Central memory CD8-positive, alpha-beta T cell (primary cell): ENCODE data around the gene ORC1.

Experiments
- ATAC-seq: fragments of 150-1000 bp; cut with Tn5 transposase; replicated peaks from 2 replicates; pipeline ENCODE4 v1.10.0; 2022; ENCODE audit warnings: mild to moderate bottlenecking, moderate FRiP score, moderate number of reproducible peaks; ENCODE audit not compliant: poor library complexity, severe bottlenecking; ENCODE audit errors: extremely low read depth
- DNase-seq, 2 donors: peaks; one replicate each; pipeline ENCODE4 v3.0.0; 2021; ENCODE audit warnings: low spot score in 2 of 2
- H3K27ac Mint-ChIP-seq: one replicate; pipeline ENCODE4 v1.8.0; 2022; ENCODE audit warnings: low read depth, mild to moderate bottlenecking, moderate library complexity, mixed read lengths
- H3K27me3 Mint-ChIP-seq: one replicate; pipeline ENCODE4 v1.8.0; 2022; ENCODE audit warnings: mixed read lengths
- H3K36me3 Mint-ChIP-seq: one replicate; pipeline ENCODE4 v1.8.0; 2022; ENCODE audit warnings: mild to moderate bottlenecking, moderate library complexity, mixed read lengths; ENCODE audit not compliant: insufficient read depth
- H3K4me1 Mint-ChIP-seq: one replicate; pipeline ENCODE4 v1.8.0; 2022; ENCODE audit warnings: mixed read lengths
- H3K4me3 Mint-ChIP-seq: one replicate; pipeline ENCODE4 v1.8.0; 2022; ENCODE audit warnings: mild to moderate bottlenecking, moderate library complexity, mixed read lengths
- H3K9me3 Mint-ChIP-seq: one replicate; pipeline ENCODE4 v1.8.0; 2022; ENCODE audit warnings: mixed read lengths

Gene ORC1

DNA sequence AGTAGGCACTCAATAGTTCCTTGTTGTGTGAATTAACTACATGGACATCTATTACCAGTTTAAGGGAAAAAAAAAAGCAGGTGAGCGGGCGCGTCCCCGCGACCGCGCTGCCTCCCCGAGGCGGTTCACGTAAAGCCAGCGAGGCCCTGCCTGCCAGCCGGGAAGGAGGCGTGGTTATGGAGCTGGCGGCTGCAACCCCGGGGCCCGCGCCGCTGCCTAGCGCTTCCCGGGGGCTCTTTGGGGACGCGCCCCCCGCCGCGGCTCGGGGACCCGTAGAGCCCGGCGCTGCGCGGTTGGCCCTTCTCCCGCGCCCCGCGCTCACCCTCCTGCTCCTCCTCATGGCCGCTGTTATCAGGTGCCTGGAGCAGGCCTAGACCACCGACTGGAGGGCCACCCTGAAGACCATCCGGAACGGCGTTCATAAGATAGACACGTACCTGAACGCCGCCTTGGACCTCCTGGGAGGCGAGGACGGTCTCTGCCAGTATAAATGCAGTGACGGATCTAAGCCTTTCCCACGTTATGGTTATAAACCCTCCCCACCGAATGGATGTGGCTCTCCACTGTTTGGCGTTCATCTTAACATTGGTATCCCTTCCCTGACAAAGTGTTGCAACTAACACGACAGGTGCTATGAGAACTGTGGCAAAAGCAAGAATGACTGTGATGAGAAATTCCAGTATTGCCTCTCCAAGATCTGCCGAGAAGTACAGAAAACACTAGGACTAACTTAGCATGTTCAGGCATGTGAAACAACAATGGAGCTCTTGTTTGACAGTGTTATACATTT, 35.6 kb downstream of the ORC1 start:
- DNase-seq = peak in 1 of 2 donors; percentile 27
- peaks cover 34% of the 10 kb centered on the region for H3K4me1 Mint-ChIP-seq
- no peak for ATAC-seq
- H3K36me3 Mint-ChIP-seq = peaks cover 9% of the 10 kb centered on the region
- H3K27ac Mint-ChIP-seq = no peak overlapping the region
- peak overlapping the region; percentile 25 for H3K4me3 Mint-ChIP-seq
- H3K27me3 Mint-ChIP-seq = no peaks in the 10 kb centered on the region
- no peaks in the 10 kb centered on the region for H3K9me3 Mint-ChIP-seq

DNA sequence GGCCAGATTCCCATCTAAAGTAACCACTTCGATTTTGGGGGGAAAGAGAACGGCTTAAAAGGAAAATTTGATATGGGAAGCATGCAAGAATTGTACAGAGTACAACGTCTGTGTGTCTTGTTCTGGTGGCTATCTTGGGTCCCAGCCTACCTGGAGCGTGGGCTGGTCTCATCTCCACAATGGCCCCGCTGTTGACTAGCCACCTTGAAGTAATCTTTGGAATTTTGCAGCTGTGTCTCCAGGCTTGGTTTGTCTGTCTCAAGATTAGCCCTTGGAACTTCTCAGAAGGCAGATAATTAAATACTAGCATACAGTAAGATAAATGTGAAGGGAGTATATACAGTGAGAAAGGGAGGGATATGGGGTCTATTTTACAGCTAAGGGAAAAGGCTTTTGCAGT, 37.0 kb downstream of the ORC1 start:
- peak overlapping the region; percentile 96 for H3K4me3 Mint-ChIP-seq
- peaks cover 18% of the 10 kb centered on the region for H3K36me3 Mint-ChIP-seq
- ATAC-seq (no peak), DNase-seq (no peak)
- no peaks in the 10 kb centered on the region for H3K27me3 Mint-ChIP-seq
- peaks cover 39% of the 10 kb centered on the region for H3K4me1 Mint-ChIP-seq
- H3K9me3 Mint-ChIP-seq = no peaks in the 10 kb centered on the region
- no peak overlapping the region for H3K27ac Mint-ChIP-seq

DNA sequence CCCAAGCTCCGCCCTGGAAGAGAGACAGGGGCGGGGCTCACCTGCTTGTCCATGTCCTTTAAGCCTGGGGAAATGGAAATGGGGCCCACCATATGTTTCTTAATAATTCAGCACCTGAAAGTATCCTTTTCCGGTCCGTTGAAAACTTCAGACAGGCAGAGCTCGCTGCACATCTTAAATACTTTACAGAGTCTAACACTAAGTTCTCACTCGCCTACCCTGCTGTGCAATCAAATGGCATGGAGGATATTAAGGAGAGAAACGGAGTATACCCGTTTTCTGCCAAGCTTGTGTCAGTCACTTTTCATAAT, 37.8 kb downstream of the ORC1 start:
- H3K4me1 Mint-ChIP-seq = peaks cover 47% of the 10 kb centered on the region
- no peaks in the 10 kb centered on the region for H3K27me3 Mint-ChIP-seq
- peak overlapping the region; percentile 96 for H3K4me3 Mint-ChIP-seq
- ATAC-seq = no peak
- peaks cover 25% of the 10 kb centered on the region for H3K36me3 Mint-ChIP-seq
- peak overlapping the region; percentile 93 for H3K27ac Mint-ChIP-seq
- H3K9me3 Mint-ChIP-seq = no peaks in the 10 kb centered on the region
- DNase-seq = no peak

DNA sequence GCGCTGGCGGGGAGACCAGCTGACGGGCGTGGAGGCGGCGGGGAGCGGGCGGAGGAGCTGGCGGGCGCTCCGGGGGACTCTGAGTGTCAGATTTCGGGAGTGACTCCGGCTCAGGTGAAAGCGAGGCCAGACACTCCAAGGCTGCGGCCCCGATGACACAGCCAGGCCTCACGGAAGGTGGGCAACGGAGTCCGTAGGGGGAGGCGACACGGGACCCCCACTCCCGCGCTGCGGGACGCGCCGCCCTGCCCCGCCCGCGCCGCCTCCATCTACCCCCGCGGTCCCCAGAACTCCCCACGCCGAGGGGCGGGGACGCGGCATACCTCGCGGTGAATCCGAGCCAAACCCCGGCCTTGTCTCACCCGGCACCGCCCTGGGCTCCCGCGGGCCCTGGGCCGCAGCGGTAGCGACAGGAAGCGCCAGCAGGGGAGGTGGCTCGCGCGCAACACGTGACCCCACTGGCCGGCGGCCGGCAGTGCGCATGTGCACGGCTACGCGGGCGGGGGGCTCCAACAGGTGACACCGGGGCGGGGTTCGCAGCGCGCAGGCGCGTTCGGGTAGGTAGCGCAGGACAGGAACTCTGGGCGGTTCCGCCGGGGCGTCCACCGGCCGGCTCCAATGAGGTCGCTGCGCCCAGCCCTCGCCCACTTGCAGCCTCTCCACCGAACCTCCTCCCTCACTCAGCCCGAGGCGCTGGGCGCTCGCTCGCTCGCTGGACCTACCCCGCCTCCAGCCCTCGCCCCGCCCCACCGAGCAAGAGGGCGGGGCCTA, 38.3 kb downstream of the ORC1 start, which contains the start of gene CC2D1B:
TSS of gene CC2D1B (minus strand) at position 460 of the 771 bp plus-strand sequence. CDS start 1,585 bp downstream, outside the sequence.
- Mint-ChIP-seq H3K4me3 (peak within 1 kb of the TSS; percentile 96), H3K27ac (peak within 1 kb of the TSS; percentile 93), H3K36me3 (peaks cover 30% of the 10 kb centered on the region), H3K27me3 (no peaks in the 10 kb centered on the region), H3K4me1 (peaks cover 53% of the 10 kb centered on the region), H3K9me3 (no peaks in the 10 kb centered on the region)
- peak; percentile 99 for DNase-seq
- ATAC-seq = peak; percentile 90

DNA sequence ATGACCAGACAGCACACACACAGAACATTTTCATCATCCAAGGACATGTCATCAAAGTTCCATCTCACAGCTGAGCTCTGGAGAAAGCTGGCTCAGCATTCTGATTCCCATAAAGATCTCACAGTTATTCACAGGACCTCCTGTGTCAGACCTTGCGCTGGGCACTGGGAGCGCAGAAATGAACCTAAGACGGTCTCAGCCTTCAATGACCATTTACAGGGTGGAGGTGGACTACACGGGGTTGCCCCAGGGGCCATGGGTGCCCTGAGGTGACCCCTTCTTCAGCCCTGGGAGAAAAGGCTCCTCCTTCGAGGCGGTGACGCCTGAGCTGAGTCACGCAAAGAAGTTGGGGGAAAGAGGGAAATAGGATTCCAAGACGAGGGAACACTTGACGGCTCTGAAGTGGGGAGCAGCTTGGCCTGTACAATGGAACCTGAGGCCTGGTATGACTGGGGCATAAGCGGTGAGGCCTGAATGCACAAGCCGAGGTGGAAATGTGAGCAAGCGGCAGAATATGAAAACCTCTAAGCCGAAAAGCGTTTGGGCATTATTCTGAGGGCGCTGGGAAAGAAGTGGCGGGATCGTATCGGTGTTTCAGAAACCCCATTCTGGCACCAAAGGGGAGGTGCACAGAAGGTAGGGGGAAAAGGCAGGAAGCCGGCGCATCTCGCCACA, 39.0 kb downstream of the ORC1 start:
- ATAC-seq = no peak
- H3K36me3 Mint-ChIP-seq = peaks cover 34% of the 10 kb centered on the region
- peaks cover 53% of the 10 kb centered on the region for H3K4me1 Mint-ChIP-seq
- H3K27ac Mint-ChIP-seq = peak overlapping the region; percentile 93
- H3K9me3 Mint-ChIP-seq = no peaks in the 10 kb centered on the region
- no peak for DNase-seq
- H3K4me3 Mint-ChIP-seq = peak overlapping the region; percentile 96
- H3K27me3 Mint-ChIP-seq = no peaks in the 10 kb centered on the region

DNA sequence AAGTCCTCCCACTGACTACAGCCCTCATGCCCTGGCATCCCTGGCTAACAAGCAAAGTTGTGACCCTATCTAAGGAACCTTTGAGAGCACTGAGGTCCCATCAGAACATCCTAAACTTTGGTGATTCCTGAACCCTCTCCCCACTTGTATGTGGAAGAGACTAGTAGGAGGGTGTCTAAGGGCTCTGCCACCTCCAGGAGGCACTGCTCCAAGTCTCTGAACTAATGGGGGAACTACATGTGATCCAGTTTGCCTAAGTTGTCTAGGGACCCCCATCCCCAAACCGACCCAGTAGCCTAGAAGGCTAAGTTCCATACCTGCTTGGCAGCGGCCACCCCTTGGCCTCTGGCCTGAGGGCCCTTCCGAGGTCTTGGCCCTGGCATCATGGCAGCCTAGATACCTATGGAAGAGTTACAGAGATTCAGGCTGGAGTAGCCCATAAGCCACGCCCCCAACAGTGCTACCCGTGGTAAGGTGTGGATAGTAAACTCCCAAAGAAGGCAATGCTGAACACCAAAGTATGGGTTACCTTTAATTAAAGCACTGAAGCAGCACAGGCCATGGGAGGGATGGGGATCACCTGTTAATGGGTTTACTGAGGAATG, 39.9 kb downstream of the ORC1 start:
- DNase-seq (no peak), ATAC-seq (no peak)
- Mint-ChIP-seq H3K4me3 (peak overlapping the region; percentile 96), H3K9me3 (no peaks in the 10 kb centered on the region), H3K27me3 (no peaks in the 10 kb centered on the region), H3K36me3 (peaks cover 40% of the 10 kb centered on the region), H3K4me1 (peaks cover 53% of the 10 kb centered on the region), H3K27ac (peak overlapping the region; percentile 93)

DNA sequence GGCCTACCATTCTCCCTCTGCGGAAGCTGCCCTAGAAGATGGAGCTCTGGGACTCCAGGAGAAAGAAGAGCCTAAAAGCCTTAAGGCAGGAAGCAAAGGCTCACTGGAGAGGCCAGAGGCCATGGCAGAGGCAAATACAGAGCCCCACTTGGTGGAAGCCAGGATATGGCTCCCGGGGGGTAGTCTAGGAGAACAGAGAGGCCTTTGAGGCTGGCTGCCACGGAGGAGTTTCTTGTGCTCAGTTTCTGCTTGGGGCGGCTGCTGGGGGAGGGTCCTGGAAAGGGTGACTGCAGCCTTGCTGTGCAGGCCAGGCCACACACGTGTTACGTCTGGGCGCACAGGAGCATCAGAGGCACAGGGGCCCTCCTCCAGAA, 43.6 kb downstream of the ORC1 start:
- Mint-ChIP-seq H3K4me1 (peaks cover 36% of the 10 kb centered on the region), H3K9me3 (no peaks in the 10 kb centered on the region), H3K36me3 (peaks cover 60% of the 10 kb centered on the region), H3K27ac (no peak overlapping the region), H3K27me3 (no peaks in the 10 kb centered on the region), H3K4me3 (no peak overlapping the region)
- DNase-seq (no peak), ATAC-seq (no peak)

DNA sequence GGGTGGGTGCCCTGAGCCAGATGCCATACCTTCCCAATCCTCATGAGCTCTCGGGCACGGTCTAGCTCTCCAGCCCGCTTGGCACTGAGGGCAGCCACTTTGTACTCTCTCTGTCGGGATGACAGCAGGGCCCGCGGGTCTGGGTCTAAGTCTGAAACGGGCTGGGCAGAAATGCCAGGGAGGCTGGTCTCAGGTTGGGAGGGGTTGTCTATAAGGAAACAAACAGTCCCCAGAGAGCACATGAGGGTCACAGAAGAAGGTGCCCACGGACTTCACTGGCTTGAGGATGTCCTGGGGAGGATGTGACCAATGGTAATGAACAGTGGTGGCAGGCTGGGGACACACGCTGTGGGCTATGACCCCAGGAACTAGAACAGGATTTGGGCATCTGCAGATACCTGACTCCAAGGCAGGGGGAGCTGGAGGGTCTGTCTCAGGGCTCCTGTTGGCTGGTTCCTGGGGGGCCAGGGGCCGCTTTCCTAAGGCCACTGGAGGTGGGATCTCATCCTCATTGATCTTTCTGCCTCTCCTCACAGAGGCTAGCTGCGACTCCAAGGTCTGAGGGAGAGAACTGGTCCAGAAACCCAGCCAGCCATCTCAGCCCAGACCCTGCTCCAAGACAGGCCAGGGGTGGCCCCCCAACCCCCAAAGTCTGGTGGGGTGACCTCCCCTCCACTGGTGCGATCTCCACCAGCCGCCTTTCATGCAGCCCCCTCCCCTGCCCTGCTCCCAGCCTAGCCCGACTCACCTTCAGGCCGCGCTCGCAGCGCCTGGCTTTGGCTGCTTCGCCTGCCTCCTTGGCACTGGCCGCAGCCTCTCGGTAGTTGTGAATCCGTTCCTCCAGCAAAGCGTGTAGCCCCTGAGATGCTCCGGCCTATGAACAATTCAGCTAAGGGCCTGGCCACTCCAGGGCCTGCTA, 44.3 kb downstream of the ORC1 start:
- H3K4me3 Mint-ChIP-seq = no peak overlapping the region
- no peak for ATAC-seq
- no peaks in the 10 kb centered on the region for H3K27me3 Mint-ChIP-seq
- no peaks in the 10 kb centered on the region for H3K9me3 Mint-ChIP-seq
- H3K4me1 Mint-ChIP-seq = peaks cover 30% of the 10 kb centered on the region
- no peak overlapping the region for H3K27ac Mint-ChIP-seq
- peaks cover 57% of the 10 kb centered on the region for H3K36me3 Mint-ChIP-seq
- DNase-seq = no peak

DNA sequence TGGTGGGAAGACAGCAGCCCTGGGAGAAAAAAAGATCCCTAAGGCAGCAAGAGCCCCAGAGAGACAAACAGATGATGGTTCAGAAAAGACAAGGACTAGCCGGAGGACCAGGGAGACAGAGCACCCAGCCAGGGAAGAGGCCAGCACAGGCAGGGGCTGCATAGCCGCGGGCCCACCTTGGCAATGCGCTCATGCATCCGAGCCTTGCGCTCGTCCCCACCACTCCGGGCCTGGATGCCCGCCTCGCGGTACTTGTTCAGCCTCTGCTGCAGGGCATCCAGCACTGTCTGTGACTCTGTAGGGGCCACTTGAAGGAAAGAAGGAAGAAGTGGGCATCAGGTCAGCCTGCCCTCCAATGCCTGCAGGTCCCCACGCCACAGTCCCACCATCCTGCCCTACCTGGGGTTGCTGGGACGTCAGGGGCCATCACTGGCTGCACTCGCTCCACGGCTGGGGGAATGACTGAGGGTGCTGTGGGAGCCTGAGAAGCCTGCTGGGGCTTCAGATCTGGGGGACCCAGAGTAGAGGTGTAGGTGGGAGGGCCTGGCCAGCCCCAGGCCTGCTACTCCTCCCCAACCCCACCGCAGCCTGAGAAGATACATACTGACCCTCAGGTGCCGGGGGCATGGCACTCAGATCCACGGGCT, 45.2 kb downstream of the ORC1 start:
- Mint-ChIP-seq H3K4me1 (peaks cover 20% of the 10 kb centered on the region), H3K4me3 (no peak overlapping the region), H3K36me3 (peaks cover 67% of the 10 kb centered on the region), H3K27ac (peak overlapping the region; percentile 57), H3K9me3 (no peaks in the 10 kb centered on the region), H3K27me3 (no peaks in the 10 kb centered on the region)
- DNase-seq (no peak), ATAC-seq (no peak)

DNA sequence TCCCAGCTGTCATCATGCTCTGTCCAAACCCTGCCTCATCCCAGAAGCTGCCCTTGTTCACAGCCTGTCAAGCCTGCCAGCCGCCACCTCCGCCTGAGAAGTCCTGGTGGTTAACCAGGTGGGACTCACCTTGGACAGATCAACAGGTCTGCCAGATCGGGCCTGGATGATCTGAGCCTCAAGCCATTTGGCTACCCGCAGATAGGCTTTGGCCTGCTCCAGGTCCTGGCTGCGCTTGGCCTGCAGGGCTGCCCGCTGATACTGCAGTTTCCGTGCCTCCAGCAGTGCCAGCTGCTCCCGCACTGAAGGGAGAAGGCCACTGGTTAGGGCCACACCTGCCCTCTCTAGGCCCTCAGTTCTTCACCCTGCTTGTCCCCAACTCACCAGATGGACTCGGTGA, 46.8 kb downstream of the ORC1 start:
- Mint-ChIP-seq H3K4me3 (no peak overlapping the region), H3K27me3 (no peaks in the 10 kb centered on the region), H3K36me3 (peaks cover 66% of the 10 kb centered on the region), H3K27ac (no peak overlapping the region), H3K9me3 (no peaks in the 10 kb centered on the region), H3K4me1 (peaks cover 15% of the 10 kb centered on the region)
- DNase-seq = no peak
- ATAC-seq = no peak

DNA sequence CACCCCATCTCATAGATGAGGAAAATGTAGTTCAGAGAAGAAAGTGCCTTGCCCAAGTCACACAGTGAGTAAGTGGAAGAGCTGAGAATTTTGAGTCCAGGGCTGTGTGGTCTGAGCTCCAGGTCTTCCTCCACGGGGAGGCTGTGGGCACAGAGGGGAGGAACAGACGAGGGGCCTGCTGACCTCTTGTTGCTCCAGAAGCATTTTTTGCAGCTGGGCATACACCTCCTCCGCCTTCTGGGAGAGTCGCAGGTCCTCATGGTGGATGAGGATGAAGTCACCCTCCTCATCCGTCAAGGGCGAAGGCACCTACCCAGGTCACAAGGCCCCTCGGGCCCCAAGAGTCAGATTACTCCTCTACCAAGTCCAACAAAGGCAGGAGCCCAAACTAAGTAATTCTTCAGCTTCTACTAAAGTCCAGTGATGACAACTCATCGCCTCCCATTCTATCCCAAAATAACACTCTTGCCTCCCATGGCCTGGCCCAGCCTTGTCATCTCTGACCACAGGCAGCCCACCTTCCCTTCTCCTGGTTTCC, 47.3 kb downstream of the ORC1 start:
- Mint-ChIP-seq H3K27ac (no peak overlapping the region), H3K27me3 (no peaks in the 10 kb centered on the region), H3K4me1 (peaks cover 10% of the 10 kb centered on the region), H3K9me3 (no peaks in the 10 kb centered on the region), H3K4me3 (no peak overlapping the region), H3K36me3 (peaks cover 63% of the 10 kb centered on the region)
- DNase-seq (no peak), ATAC-seq (no peak)
